ENCODE measurements around the gene STX19. TPM values are rescaled to one million over a fixed set of nuclear protein-coding genes. Genes with fewer than 3 reads are reported as not detected.

STX19 gene
- total RNA-seq, 4 donors from 2014 or later: 1.3 to 6.8 (median 5.3) TPM

- intact Hi-C loops (cut with DNase I; ENCODE audit: low total_unique reads): no loop called here
- DNase-seq (ENCODE audit: low spot score in 2 of 2): no peak
- WGBS, 2 donors: 97 to 98% methylated on average over 9 of the region's 9 CpGs
- TF ChIP-seq, protein P1, sequence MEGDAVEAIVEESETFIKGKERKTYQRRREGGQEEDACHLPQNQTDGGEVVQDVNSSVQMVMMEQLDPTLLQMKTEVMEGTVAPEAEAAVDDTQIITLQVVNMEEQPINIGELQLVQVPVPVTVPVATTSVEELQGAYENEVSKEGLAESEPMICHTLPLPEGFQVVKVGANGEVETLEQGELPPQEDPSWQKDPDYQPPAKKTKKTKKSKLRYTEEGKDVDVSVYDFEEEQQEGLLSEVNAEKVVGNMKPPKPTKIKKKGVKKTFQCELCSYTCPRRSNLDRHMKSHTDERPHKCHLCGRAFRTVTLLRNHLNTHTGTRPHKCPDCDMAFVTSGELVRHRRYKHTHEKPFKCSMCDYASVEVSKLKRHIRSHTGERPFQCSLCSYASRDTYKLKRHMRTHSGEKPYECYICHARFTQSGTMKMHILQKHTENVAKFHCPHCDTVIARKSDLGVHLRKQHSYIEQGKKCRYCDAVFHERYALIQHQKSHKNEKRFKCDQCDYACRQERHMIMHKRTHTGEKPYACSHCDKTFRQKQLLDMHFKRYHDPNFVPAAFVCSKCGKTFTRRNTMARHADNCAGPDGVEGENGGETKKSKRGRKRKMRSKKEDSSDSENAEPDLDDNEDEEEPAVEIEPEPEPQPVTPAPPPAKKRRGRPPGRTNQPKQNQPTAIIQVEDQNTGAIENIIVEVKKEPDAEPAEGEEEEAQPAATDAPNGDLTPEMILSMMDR (IDR thresholded peaks at IDR 0.05): no peak
- TF ChIP-seq POLR2A (IDR thresholded peaks at IDR 0.05): no peak
- H3K4me3 ChIP-seq (ENCODE audit: low read depth, poor library complexity, severe bottlenecking): no peak overlapping the region
Measured at GRCh38 chr3:93988764-93989163, 39.6 kb downstream of the STX19 start.

DNA sequence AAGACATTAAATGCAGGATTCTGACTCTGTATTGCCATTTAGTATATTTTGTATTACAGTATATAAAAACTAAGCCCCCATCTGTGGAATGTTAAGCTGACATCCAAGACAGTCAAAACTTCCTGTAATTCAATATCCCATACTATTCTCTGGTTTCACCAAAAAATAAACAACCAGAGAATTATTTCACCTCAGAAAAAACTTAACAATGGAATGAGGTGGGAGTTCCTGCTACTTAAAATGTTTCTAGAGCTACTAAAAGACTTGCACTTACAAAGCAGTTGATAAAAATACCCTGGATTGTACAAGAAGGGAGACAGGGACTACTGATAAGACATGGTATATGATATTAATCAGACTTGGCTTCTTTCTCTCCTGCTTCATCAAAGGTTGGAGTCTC lies 40.1 kb downstream of the STX19 start:
- DNase-seq (ENCODE audit: low spot score in 2 of 2): no peak
- intact Hi-C loops (cut with DNase I; ENCODE audit: low total_unique reads): no loop called here
- H3K4me3 ChIP-seq (ENCODE audit: low read depth, poor library complexity, severe bottlenecking): no peak overlapping the region
- TF ChIP-seq, protein P1 (IDR thresholded peaks at IDR 0.05): no peak
- TF ChIP-seq POLR2A (IDR thresholded peaks at IDR 0.05): no peak

- 92 to 94% methylated on average over 5 of the region's 5 CpGs for whole genome bisulfite sequencing, 2 donors
- intact Hi-C loops (cut with DNase I; ENCODE audit: low total_unique reads): no loop called here
- H3K4me3 ChIP-seq (ENCODE audit: low read depth, poor library complexity, severe bottlenecking): no peak overlapping the region
- no peak for DNase-seq (ENCODE audit: low spot score in 2 of 2)
- TF ChIP-seq, protein P1 (IDR thresholded peaks at IDR 0.05): no peak
- no peak for TF ChIP-seq POLR2A (IDR thresholded peaks at IDR 0.05)
Measured at GRCh38 chr3:93984618-93985017, 43.8 kb downstream of the STX19 start.

- TF ChIP-seq, protein P1 (IDR thresholded peaks at IDR 0.05): no peak
- TF ChIP-seq POLR2A (IDR thresholded peaks at IDR 0.05): no peak
- DNase-seq (ENCODE audit: low spot score in 2 of 2): no peak
- intact Hi-C loops (cut with DNase I; ENCODE audit: low total_unique reads): no loop called here
- no peak overlapping the region for H3K4me3 ChIP-seq (ENCODE audit: low read depth, poor library complexity, severe bottlenecking)
- 94 to 95% methylated on average over 3 of the region's 3 CpGs for WGBS, 2 donors
Measured at GRCh38 chr3:93983408-93983807, 45.0 kb downstream of the STX19 start.

DNA sequence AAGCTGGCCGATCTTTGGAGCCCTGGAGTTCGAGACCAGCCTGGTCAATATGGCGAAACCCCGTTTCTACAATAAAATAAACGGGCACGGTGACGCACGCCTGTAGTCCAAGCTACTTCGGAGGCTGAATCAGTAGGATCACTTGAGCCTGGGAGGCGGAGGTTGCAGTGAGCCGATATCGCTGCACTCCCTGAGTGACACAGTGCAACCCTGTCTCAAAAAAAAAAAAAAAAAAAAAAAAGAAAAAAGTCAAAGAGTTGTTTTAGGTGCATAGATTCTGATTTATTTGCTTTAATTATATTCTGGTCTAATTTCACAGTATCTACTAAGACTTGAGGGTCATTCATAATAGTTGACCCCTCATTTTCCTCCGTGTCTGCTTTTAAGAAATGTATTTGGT lies 46.7 kb downstream of the STX19 start:
- TF ChIP-seq, protein P1 (IDR thresholded peaks at IDR 0.05): no peak
- no peak for TF ChIP-seq POLR2A (IDR thresholded peaks at IDR 0.05)
- DNase-seq (ENCODE audit: low spot score in 2 of 2): no peak
- H3K4me3 ChIP-seq (ENCODE audit: low read depth, poor library complexity, severe bottlenecking): no peak overlapping the region
- intact Hi-C loops (cut with DNase I; ENCODE audit: low total_unique reads): no loop called here
- 93% methylated on average over 13 of the region's 13 CpGs for WGBS, 2 donors
